Keratinocyte (primary cell): ENCODE results near the gene GIMAP6. TPM values are rescaled to one million over a fixed set of nuclear protein-coding genes. Genes with fewer than 3 reads are reported as not detected.
"Not testable (repeated sequence)": the region's sequence is repeated elsewhere in the genome, so short reads cannot be mapped to it uniquely, and the experiment has no call there.

Experiments used
- DNase-seq: peaks from one replicate; pipeline ENCODE4 v3.0.0-alpha.2; 2011; ENCODE audit warnings: low read depth, missing footprints, low spot score
- FAIRE-seq: peaks from 2 replicates; lab custom pipeline; 2011; peaks lifted over from hg19 to GRCh38; lab: Jason Lieb, UNC
- H2AFZ ChIP-seq: 2 replicates; pipeline ENCODE4 v1.6.0; 2012; ENCODE audit warnings: low read length, control low read depth, inconsistent platforms; ENCODE audit not compliant: control insufficient read depth
- H3K27ac ChIP-seq: 2 replicates; pipeline ENCODE4 v1.5.1; 2011; ENCODE audit warnings: low read length; ENCODE audit not compliant: control insufficient read depth, insufficient read depth
- H3K27me3 ChIP-seq: 3 replicates; pipeline ENCODE4 v1.6.0; 2011; ENCODE audit warnings: low read length; ENCODE audit not compliant: control insufficient read depth, insufficient read depth; ENCODE audit errors: extremely low read depth
- H3K36me3 ChIP-seq, 2 experiments: 2 replicates in 1 of 2; 3 replicates in 1 of 2; pipeline ENCODE4 v1.5.1; 2011; ENCODE audit warnings: low read length in 2 of 2, mild to moderate bottlenecking in 1 of 2; ENCODE audit not compliant: control insufficient read depth in 2 of 2, insufficient read depth in 2 of 2; ENCODE audit errors: extremely low read depth in 1 of 2
- H3K4me1 ChIP-seq: 3 replicates; pipeline ENCODE4 v1.5.1; 2011; ENCODE audit warnings: low read length; ENCODE audit not compliant: control insufficient read depth, insufficient read depth; ENCODE audit errors: extremely low read depth
- H3K4me2 ChIP-seq: 3 replicates; pipeline ENCODE4 v1.6.0; 2011; ENCODE audit warnings: low read depth, low read length; ENCODE audit not compliant: control insufficient read depth, insufficient read depth; ENCODE audit errors: extremely low read depth
- H3K4me3 ChIP-seq, 3 experiments: fragments of 200-600 bp in 1 of 3; sonication (generic) in 1 of 3; 2 replicates in 2 of 3; 3 replicates in 1 of 3; pipeline ENCODE4 v1.5.1; 2011 to 2016; ENCODE audit warnings: low read length in 3 of 3, mild to moderate bottlenecking in 3 of 3, control low read depth in 2 of 3, inconsistent platforms in 1 of 3, low read depth in 1 of 3, mixed read lengths in 1 of 3, mixed run types in 1 of 3, moderate library complexity in 1 of 3; ENCODE audit not compliant: control insufficient read depth in 2 of 3, insufficient read depth in 2 of 3; ENCODE audit errors: extremely low read depth in 1 of 3
- H3K79me2 ChIP-seq: 2 replicates; pipeline ENCODE4 v1.6.0; 2012; ENCODE audit warnings: low read length; ENCODE audit not compliant: control insufficient read depth, insufficient read depth
- H3K9ac ChIP-seq: 3 replicates; pipeline ENCODE4 v1.6.0; 2011; ENCODE audit warnings: low read length; ENCODE audit not compliant: control insufficient read depth, insufficient read depth; ENCODE audit errors: extremely low read depth
- H3K9me1 ChIP-seq: 3 replicates; pipeline ENCODE4 v1.6.0; 2011; ENCODE audit warnings: low read length; ENCODE audit not compliant: control insufficient read depth, insufficient read depth; ENCODE audit errors: extremely low read depth
- H3K9me3 ChIP-seq: 2 replicates; pipeline ENCODE4 v1.5.1; 2012; ENCODE audit warnings: low read depth, low read length; ENCODE audit not compliant: control insufficient read depth
- H4K20me1 ChIP-seq: 3 replicates; pipeline ENCODE4 v1.6.0; 2011; ENCODE audit warnings: low read length; ENCODE audit not compliant: control insufficient read depth, insufficient read depth; ENCODE audit errors: extremely low read depth
- CTCF ChIP-seq, 3 experiments: IDR thresholded peaks in 1 of 3; conservative IDR thresholded peaks in 1 of 3; optimal IDR thresholded peaks in 1 of 3; 2 replicates in 2 of 3; 3 replicates in 1 of 3; pipeline versions ENCODE3 to v1.5.1; 2011; ENCODE audit warnings: low read length in 3 of 3, mild to moderate bottlenecking in 3 of 3, moderate library complexity in 2 of 3, control low read depth in 1 of 3, inconsistent platforms in 1 of 3; ENCODE audit not compliant: insufficient read depth in 2 of 3; ENCODE audit errors: extremely low read depth in 1 of 3
- EZH2 ChIP-seq: IDR thresholded peaks from one replicate; pipeline ENCODE4 v1.6.1; 2012; ENCODE audit warnings: inconsistent platforms, mild to moderate bottlenecking, low read length, moderate library complexity
- dilution Hi-C: fragments of 300-500 bp; cut with MboI; formaldehyde crosslinking; loops from one replicate; pipeline ENCODE4 v1.7.0; 2020; ENCODE audit warnings: low sequenced_read_pairs; ENCODE audit not compliant: extremely low pct_ligation_motif_present
- polyA plus RNA-seq, 5 experiments: library from polyadenylated mRNA; depleted of rRNA in 3 of 5; stranded (reverse) in 3 of 5; stranded (forward) in 1 of 5; unstranded in 1 of 5; fragments of >200 nt; gene quantifications; 1 replicate in 1 of 5; 2 replicates in 3 of 5; 3 replicates in 1 of 5; pipeline versions ENCODE4 v1.2.1 to v1.2.3, GENCODE V29; 2011 to 2012; ENCODE audit warnings: missing spikeins in 2 of 5, low read depth in 1 of 5, low replicate concordance in 1 of 5

GIMAP6 gene
- polyA plus RNA-seq, 1 donor (not counting 4 experiments of a cell fraction or from before 2014, with no cell fraction given) = 0.16 TPM

- no peak for DNase-seq
- H2AFZ ChIP-seq = no peak overlapping the region
- dilution Hi-C loops = no loop called here
- FAIRE-seq = no peak
- no peaks in the 10 kb centered on the region for H3K9me3 ChIP-seq
- no peaks in the 10 kb centered on the region for H3K4me1 ChIP-seq
- H3K36me3 ChIP-seq = no peaks in the 10 kb centered on the region
- no peak overlapping the region for H3K4me3 ChIP-seq
- H3K27me3 ChIP-seq = no peaks in the 10 kb centered on the region
- H4K20me1 ChIP-seq = no peaks in the 10 kb centered on the region
- H3K9ac ChIP-seq = no peak overlapping the region
- H3K79me2 ChIP-seq = no peaks in the 10 kb centered on the region
- H3K27ac ChIP-seq = no peak overlapping the region
- TF ChIP-seq CTCF (optimal IDR thresholded peaks at IDR 0.05 in 1 of 3, IDR thresholded peaks at IDR 0.05 in 1 of 3, conservative IDR thresholded peaks at IDR 0.05 in 1 of 3; ENCODE audit: extremely low read depth in 1 of 3, insufficient read depth in 2 of 3, low read length in 3 of 3) (no peak), EZH2 (no peak)
- no peak overlapping the region for H3K4me2 ChIP-seq
- no peaks in the 10 kb centered on the region for H3K9me1 ChIP-seq
Observed at GRCh38 chr7:150620617-150621371, 11.4 kb downstream of the GIMAP6 start.

- DNase-seq (no peak), FAIRE-seq (no peak)
- Histone ChIP-seq H3K9ac (no peak overlapping the region), H3K36me3 (no peaks in the 10 kb centered on the region), H3K4me2 (no peak overlapping the region), H3K27me3 (no peaks in the 10 kb centered on the region), H3K4me3 (no peak overlapping the region), H3K9me3 (no peaks in the 10 kb centered on the region), H3K4me1 (no peaks in the 10 kb centered on the region), H4K20me1 (no peaks in the 10 kb centered on the region), H3K27ac (no peak overlapping the region), H3K9me1 (no peaks in the 10 kb centered on the region), H3K79me2 (no peaks in the 10 kb centered on the region), H2AFZ (no peak overlapping the region)
- dilution Hi-C loops = no loop called here
- TF ChIP-seq EZH2 (no peak), CTCF (optimal IDR thresholded peaks at IDR 0.05 in 1 of 3, IDR thresholded peaks at IDR 0.05 in 1 of 3, conservative IDR thresholded peaks at IDR 0.05 in 1 of 3; ENCODE audit: extremely low read depth in 1 of 3, insufficient read depth in 2 of 3, low read length in 3 of 3) (no peak)
Observed at GRCh38 chr7:150620061-150620460, 12.1 kb downstream of the GIMAP6 start.

- H3K79me2 ChIP-seq, H3K36me3 ChIP-seq, H3K9me1 ChIP-seq, FAIRE-seq, H3K27ac ChIP-seq, H3K27me3 ChIP-seq, dilution Hi-C loops, H3K4me3 ChIP-seq, H2AFZ ChIP-seq, H3K9me3 ChIP-seq, DNase-seq, H3K9ac ChIP-seq, H3K4me1 ChIP-seq, H4K20me1 ChIP-seq, H3K4me2 ChIP-seq: not testable (repeated sequence)
Observed at GRCh38 chr7:150615221-150615755, 16.9 kb downstream of the GIMAP6 start.

DNA sequence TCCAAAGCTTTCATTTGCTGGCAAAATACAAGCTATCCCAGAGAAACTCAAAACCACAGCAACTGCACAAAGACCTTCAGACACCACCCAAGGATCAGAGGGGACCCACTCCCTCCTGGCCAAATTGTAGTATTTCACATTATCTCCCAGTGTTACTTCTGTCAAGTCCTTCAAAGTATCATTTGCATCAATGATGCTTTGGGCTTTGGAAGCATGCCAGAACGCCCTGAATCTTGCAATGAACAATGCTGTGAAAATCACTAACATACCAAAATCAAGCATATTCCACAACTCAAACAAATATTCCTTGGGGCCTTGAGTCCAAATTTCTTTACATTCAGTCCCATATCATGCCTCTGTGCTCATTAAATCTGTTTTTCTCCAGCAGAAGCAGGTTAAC, 17.8 kb downstream of the GIMAP6 start:
- not testable (repeated sequence) for FAIRE-seq

More for the DNA sequence above, 17.8 kb downstream of the GIMAP6 start:
- H3K9me1 ChIP-seq, H4K20me1 ChIP-seq, H3K27ac ChIP-seq, H2AFZ ChIP-seq, H3K4me1 ChIP-seq, dilution Hi-C loops, H3K4me2 ChIP-seq, H3K4me3 ChIP-seq, H3K9ac ChIP-seq, DNase-seq, H3K79me2 ChIP-seq, H3K9me3 ChIP-seq, H3K36me3 ChIP-seq, H3K27me3 ChIP-seq: not testable (repeated sequence)
